NCI-H774 (cell line): Measurements from ENCODE around the gene FGF18.
"Not testable (repeated sequence)": the region's sequence is repeated elsewhere in the genome, so short reads cannot be mapped to it uniquely, and the experiment has no call there.

ENCODE experiments used
- DNase-seq: peaks from one replicate; lab custom pipeline; 2025; lab: John Stamatoyannopoulos, UW

FGF18 gene

DNA sequence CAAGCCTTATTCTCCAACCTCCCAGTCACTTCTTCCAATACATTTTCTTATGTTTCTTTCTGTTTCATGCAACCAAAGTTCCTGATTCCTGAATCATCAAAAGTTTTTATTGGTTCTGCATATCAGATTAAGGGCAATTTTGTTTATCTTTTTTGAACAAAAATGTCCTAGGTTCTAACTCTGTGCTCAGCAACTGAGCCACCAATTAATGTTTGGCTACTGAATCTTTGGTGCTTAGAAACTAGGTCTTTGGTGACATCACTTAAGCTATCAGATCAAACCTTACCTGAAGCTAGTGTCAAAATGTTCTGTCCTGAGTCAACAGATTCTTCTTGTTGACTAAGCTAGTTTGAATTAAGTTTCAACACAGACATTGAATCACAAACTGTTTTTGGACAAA lies 56.1 kb downstream of the FGF18 start:
- no peak for DNase-seq

DNA sequence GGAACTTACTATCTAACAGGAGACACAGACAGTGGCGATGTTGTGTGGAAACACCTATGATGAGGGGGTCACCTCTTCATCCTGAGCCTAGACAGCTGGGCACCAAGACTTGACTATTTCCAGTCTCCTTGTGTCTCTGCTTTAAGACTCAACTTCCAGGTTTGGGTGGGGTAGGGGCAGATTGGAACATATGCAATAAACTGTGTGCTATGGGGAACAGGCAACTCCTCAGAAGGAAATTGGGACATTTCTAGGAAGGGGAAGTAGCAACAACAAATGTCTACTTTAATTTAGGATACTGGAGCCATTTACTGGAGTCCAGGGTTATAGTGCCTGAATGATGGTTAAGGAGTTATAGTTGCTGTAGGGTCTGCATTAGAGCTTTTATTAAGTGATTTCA lies 57.3 kb downstream of the FGF18 start:
- DNase-seq = no peak

DNA sequence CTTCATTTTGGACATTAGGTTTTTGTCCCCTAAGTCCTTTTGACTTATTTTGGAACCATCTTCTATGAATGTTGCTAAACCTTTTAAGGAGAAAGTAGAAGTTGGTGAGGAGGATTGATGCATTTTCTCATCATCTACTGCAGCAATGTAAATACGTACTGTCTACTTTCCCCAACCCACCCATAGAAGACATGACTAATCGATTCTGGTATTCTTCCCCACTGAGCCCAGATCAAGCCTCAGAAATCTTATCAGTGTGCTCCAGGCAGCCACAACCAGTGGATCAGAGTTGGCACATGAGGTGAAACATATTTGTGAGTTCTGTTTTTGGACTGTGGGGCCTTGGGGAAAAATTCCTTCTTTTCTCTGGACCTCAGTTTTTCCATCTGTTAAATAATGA lies 57.7 kb downstream of the FGF18 start:
- DNase-seq = no peak

DNA sequence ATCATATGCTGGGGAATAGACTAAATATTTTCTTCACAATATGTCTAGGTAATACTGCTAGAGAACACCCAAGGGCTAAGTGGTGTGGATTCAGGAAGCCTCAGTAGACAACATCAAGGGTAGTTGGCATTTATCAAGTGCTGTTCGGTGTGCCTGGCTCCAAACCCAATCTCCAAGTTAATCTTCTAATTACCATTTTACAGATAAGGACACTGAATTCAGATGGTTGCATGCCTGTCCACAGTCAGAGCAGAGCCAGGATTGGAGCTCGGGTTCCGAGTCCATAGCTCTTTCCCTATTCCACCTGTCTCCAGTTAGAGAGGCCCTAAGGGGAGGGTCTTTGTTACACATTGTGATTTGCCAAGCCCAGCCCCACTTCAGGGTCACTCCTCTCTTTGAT lies 58.2 kb downstream of the FGF18 start:
- DNase-seq = no peak

DNA sequence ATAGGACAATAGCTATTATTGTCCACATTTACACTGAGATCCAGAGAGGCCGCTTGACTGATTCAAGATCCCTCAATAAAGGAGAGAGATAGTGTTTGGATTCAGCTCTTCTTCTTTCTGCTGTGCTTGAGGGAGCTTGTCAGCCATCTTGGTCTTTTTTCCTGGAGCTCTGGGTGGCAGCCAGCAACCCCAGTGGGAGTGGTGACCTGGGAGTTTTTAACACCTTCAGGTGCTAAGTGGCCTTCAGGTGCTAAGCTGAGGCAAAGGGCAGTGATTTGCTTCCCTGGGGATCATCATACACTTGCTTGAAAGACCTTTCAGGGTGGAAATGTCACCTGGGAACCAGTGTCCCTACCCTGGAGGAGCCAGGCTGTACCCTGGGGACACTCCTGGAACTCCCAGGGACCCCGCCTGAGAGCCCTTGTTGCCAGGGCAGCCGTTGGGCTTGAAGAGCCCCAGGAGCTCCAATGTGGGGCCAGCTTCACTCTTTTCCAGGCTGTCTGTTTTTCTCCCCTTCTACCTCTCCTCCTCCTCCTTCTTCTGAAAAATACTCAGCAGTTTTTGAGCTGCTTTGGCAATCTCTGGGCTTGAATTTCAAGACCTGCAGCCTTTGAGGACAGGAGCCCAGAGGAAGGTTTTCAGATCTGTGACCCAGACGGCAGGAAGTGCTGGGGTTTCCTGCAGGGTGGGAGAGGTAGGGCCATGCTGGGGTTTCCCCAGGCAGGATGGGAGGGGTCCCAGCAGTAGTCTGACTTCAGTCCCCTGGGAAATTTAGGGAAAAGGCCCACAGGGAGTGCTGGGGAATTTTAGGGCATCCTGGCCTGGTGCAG lies 59.7 kb downstream of the FGF18 start:
- no peak for DNase-seq

DNA sequence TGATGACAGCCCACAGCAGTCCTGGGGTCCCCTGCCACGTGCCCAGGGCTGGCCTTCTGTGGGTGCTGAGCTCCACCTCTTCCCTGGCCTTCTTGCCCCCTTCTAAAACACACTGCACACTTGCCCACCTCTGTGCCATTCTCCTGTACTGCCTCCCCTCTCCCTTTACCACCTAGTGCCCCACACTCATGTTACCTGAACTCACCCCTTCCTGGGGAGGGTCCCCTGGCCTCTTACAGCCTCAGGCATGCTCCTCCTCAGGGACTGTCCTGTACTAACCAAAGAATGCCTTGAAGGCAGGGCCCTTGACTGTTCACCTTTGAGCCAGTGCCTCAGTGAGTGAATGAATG lies 60.3 kb downstream of the FGF18 start:
- DNase-seq = no peak

DNA sequence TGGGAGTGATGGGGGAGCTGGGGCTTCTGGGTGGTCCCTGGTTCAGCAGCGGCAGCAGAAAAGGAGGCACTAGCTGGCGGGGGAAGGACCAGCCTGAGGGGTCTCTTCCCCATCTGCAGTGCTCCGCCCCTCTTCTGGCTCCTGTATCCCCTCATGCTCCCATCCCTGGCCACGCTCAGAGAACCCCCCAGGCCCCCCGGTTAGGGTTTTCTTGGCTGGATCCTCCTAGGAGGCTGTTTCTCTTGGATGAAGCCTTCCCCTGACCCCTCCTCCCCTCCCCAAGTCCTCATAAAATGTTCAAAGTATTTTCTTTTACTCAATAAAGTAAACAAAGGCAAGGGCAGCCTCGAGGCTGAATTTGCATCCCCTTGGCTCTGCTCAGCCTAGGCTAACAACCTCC lies 60.8 kb downstream of the FGF18 start:
- DNase-seq = no peak

DNA sequence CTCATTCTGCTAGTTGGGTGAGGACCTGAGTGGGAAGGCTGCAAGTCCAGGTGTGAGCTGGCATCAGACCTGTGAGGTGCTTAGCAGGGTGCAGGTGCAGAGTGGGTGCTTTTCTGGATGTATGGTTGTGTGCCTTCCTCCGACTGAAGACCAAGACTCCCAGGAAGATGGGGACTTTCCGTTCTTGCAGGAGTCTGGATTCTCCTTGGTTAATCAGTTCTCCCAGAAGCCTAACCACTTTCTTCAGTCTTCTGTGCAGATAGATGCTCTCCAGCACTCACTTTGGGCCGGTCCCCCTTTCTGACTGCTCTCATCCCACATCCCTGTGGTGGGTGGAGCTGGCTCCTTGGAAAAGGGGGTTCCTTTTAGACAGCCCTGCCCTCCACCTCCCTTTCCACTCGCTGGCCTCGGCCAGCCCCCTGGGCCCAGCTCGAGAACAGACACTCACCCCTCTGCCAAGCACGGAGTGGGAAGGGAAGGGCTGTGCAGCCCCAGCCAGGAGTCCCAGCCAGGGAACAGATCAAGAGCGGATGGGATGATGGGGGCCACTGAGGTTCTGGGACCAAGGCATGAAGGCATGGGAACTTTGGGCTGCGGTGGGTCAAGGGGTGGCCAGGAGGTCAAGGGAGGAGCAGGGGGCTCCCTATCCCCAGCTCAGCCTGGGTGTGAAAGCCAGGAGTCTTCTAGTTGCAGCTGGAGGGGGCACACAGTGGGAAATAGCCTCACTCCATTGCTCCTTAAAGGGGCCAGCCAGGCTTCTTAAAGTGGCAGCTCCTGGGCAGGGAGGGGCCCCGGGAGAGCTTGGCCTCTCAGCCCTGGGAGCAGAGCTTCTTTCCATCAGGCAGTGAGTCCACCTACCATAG lies 62.4 kb downstream of the FGF18 start:
- no peak for DNase-seq

DNA sequence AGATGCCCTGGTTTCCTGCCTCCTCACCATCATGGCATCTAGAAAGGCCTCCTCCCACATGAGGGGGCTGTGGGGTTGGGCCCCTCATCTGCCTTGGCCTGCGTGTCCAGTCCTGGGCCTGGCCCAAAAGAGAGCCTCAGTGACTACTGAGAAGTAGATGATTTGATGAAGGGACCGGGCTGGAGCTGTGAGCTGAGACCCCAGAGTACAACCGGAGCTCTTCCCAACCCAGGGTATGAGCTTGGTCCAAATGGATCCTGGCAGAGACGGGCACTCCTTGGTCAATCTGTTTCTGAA lies 62.9 kb downstream of the FGF18 start:
- no peak for DNase-seq

DNA sequence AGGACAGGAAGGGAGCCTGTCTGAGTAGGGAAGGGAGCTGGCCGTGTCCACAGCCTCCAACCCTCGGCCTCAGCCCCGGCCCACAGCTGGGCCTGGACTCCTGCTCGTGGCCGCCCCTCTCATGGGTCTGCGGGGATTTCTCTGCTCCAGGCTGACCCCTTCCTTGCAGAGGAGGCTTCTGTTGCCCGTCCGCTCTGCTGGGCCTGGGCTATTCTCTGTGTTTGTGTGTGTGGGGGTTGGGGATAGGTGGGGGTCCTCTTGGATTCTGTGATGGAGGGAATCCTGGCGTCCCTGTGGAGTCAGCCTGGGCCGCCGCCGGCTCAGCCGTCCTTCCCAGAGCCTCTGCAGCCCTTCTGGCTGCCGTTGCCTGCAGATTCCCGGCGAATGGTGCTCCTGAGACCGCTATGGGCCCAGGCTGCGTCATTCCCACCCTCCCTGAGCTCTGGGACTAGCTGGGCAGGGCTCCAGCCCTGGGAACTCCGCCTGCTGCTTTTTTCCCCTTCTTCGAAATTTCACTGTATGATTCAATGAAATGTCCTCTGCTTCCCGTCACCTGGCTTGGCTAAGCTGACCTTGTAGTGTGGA lies 64.2 kb downstream of the FGF18 start:
- no peak for DNase-seq

DNA sequence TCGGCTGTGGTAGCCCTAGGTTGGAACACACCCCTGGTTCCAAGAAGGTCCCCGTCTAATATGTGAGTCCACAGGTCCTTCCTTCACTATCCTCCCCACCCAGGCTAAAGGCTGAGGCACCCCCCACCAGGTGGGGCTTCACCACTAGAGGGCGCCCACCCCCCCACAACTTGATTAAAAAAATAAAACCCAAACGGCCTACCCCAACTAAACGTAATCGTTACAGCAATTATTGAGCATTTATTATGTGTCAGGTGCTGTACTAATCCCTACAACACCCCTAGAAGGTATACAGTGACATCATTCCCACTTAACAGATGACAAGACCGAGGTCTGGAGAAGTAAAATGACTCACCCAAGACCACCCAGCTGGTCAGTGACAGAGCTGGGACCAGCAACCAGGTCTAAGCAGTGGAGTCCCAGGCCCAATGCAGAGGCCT lies 65.0 kb downstream of the FGF18 start:
- DNase-seq = no peak

DNA sequence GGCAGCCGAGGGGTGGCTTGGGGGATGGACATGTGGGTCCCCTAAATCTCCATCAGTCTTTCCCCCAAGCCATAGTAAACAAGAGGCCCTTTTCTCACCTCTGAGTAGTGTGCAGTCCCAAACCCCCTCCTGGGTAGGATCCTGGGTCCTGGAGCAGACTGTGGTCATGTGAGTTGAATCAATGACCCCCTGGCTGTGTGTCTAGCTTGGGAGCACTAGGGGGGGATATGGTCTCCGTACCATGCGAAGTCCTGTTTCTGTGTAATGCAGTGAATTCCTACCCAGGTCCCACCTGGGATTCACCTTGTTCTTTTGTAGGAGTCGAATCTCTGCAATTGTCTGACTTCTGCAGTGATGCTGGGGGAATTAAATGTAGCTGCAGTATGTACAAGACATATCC lies 66.2 kb downstream of the FGF18 start:
- DNase-seq = no peak

DNA sequence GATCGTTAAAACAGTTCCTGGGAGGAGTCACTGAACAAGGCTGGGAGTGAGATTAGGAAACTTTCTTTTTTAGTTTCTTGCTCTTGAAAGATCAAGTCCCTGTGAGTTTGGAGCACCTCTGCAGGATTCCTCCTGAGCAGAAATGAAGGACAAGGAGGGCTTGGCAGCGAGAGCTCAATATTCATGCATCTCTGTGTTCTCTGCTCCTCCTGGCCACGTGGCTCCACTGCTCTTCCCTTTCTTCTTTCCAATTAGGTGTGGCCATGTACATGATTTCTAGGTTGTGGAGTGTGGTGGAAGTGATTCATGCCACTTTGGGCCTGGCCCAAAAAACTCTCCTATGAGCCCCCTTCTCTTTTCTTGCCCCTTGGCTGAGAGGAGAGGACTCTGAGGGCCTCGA lies 67.2 kb downstream of the FGF18 start:
- no peak for DNase-seq

DNA sequence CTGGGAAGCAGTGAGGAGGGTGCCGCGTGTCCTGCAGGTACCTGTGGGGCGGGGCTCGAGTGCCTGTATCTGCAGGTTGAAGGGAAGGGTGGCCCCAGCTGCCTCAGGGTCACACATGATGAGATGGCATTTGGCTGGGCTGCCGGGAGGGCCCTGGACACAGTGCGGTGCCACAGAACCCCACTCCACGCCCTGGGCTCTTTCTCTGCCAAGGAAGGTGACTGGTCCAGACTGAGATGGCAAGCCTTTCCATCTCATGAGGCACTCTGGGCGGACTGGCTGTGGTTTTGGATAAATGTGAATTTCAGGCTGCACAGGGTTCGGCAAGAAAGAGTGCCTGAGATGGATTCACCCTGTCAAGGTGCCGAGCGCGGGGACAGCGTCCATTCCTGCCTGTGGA lies 69.4 kb downstream of the FGF18 start:
- DNase-seq = no peak

DNA sequence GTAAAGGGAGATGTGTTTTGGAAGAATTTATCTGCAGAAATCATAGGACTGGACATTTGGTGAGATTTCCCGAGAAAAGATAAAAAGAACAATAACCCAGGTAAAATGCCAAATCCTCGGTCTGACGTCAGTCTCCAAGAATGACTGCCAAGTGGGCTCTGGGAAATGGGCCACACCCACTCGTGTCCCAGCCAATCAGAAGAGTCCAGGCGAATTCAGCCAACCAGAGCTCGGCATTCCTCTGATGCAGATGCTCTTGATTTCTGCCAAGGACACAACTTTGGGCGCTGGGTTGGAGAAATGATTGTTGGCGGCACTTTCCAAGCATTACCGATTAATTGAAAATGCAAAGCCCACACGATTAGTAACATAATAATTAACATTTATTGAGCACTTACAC lies 73.3 kb downstream of the FGF18 start:
- DNase-seq = no peak

DNA sequence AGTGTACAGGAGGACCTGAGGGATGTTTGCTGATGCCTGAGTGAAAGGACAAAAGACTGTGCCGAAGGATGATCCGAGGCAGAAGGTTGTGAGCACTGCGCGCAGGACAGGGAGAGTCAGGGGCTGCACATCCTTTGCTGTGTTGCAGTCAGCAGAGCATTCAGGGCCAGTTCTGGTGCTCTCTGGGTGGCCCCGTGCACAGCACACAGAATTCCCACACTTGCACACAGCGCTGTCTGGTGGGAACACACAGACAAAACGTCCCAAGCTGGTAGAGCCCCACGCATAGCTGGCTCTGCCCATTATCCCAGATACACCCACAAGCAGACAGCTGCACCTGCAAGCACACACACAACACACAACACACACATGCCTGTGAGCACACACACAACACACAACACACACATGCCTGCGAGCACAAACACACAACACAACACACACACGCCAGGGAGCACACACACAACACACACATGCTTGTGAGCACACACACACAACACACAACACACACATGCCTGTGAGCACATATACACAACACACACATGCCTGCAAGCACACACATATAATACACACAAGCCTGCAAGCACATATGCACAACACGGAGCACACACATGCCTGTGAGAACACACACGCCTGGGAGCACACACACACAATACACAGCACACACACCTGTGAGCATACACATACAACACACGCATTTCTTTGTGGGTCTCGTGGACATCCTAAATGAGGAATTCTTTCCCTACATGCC lies 74.4 kb downstream of the FGF18 start:
- no peak for DNase-seq

DNA sequence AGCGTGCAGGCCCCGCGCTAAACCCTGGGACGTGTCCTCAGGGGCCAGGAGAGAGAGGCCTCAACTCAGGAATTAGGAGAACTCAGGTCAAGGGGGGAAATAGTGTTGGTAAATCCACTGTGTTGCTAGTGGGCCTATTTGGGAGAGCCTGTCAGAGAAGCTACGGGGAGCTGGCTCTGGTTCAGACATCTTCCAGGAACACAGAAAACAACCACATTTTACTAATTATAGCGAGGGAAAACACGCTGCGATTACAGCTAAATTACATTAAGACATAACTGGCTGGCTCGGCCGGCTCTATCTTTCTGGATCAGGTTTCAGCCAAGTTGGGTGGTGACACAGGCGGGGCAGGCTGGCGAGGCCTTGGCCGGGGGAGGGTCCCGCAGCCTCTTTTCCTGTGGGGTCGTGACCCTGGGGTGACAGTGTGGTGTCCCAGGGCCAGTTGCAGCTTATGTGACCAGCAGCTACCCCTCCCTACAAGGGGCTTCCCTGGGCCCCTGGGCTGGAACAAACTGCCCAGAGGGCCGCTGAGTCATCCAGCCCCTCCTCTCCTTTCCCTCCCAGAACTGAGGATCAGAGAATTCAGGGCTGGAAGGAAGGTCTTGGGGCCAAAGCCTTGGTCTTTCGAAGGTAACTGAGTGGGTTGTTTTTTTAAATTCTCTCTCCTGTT lies 75.1 kb downstream of the FGF18 start:
- no peak for DNase-seq

DNA sequence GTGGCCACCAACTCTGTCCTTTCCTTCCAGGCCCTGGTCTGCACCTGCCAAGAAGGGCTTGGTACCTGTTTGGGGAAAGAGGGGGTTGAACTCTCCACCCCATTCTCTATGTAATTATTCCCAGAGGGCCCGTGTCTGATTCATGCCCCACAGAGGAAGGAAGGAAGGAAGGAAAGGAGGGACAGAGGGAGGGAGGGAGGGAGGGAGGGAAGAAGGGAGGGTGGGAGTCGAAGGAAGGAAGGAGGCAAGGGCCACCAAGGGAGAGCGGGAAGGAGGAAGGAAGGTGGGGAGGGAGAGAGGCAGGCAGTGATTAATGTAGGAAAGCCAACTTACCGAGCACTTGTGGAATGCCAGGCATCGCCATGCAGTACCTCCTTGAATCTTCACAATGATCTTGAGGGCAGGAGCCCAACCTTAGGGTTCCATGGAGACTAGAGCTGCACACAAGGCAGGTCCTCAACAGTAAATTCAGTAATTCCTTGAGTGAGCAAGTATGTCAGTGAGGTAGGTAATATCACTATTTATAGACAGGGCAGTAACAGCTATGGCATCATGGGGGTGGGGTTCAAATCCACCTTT lies 75.8 kb downstream of the FGF18 start:
- no peak for DNase-seq

DNA sequence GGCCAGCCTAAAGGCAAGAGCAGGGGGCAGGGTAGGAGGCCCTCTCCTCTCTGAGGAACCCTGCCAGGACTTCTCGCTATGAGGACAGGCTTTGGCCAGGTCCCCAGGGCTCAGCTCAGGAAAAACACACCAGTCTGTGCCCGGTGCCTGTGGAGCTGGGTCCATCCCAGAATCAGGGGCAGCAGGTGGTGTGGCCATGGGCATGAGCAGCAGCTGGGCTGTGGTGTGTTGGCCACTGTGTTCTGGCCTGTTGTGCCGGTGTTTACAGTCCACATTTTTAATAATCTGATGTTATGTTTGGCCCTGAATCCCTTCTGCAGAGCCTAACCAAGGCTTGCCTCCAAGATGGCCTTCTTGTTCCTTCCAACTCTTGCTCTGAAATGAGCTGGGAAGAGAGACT lies 77.0 kb downstream of the FGF18 start:
- no peak for DNase-seq

DNA sequence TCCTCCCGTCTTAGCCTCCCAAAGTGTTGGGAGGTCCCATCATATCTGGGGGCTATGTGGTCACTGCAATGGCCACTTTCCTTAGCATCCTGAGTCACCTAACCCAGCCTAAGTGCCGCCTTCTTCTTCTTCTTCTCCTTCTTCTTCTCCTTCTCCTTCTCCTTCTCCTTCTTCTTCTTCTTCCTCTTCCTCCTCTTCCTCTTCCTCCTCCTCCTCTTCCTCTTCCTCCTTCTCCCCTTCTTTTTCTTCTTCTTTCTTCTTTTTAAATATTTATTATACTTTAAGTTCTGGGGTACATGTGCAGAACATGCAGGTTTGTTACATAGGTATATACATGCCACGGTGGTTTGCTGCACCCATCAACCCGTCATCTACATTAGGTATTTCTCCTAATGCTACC lies 78.0 kb downstream of the FGF18 start:
- not testable (repeated sequence) for DNase-seq

DNA sequence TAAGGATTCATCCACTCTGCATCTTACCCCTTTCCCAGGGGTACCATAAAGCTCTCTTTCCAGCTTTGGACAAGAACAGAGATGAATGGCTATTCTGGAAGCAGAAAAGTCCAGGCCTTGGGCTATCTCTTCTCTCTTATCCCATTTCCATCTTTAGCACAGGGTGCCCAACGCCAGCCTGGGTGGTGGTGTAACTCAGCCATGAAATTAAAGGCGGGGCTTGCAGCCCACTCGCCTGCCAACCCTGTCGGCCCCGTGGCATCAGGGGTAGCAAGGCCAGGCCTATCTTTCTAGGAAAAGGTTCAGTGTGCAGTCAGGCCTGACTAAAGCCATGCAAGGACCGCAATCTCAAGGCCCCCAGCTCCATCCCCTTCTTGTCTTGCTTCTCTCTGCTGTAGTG lies 78.7 kb downstream of the FGF18 start:
- no peak for DNase-seq

DNA sequence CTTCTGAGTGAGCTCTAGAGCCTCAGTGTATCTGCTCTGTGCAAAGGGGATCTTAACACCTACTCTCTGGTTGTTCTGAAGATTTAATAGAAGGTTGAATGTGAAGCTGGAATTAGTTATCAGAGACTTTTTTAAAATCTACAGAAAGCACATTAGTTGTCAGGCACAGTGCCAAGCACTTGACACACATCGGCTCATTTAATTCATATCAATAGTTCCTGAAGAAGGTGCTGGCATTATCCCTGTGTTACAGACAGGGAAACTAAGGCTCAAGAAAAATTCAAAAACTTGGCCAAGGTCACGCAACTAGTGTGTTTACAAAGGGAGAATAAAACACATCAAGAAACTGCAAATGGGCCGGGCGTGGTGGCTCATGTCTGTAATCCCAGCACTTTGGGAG lies 80.2 kb downstream of the FGF18 start:
- DNase-seq = no peak
